Fibroblast of lung (primary cell): ENCODE measurements around the gene CERS1.

Source experiments
- CTCF ChIP-seq, 2 donors: IDR thresholded peaks in 1 of 2; conservative IDR thresholded peaks in 1 of 2; 1 replicate in 1 of 2; 2 replicates in 1 of 2; pipeline ENCODE4 v1.5.1; 2011 to 2012; ENCODE audit warnings: low read length in 2 of 2, control low read depth in 1 of 2, inconsistent platforms in 1 of 2, low read depth in 1 of 2, mild to moderate bottlenecking in 1 of 2
- EZH2 ChIP-seq: IDR thresholded peaks from 2 replicates; pipeline ENCODE4 v1.5.1; 2012; ENCODE audit warnings: low read length, control low read depth, mild to moderate bottlenecking; ENCODE audit errors: missing control alignments

- TF ChIP-seq CTCF (conservative IDR thresholded peaks at IDR 0.05 in 1 of 2, IDR thresholded peaks at IDR 0.05 in 1 of 2; ENCODE audit: low read depth in 1 of 2, low read length in 2 of 2) (no peak), EZH2 (no peak)
Measured at GRCh38 chr19:18943465-18943864, 47.5 kb upstream of the CERS1 start.
